Measurements from ENCODE around the gene KIAA0825. TPM values are rescaled to one million over a fixed set of nuclear protein-coding genes. Genes with fewer than 3 reads are reported as not detected.

Gene KIAA0825
- total RNA-seq, 1 experiment from 2014 or later = 1.6 TPM

GRCh38 chr5:94459915-94460314 is 158.5 kb downstream of the KIAA0825 start:
- CTCF ChIA-PET = no interaction called here
- BruUV-seq (replicated peaks) = no TSS peak
- in situ Hi-C loops (cut with HindIII; ENCODE audit: low pct_unique_long_range_greater_than_20kb, low sequenced_read_pairs) = no loop called here
- ATAC-seq = no peak
- POLR2A ChIA-PET = no interaction called here
- H3K4me1 ChIP-seq (ENCODE audit: control insufficient read depth, insufficient read depth, low read length) = no peaks in the 10 kb centered on the region
- TF ChIP-seq REST (IDR thresholded peaks at IDR 0.05; ENCODE audit: insufficient read depth in 1 of 2, low read depth in 2 of 2, low read length in 1 of 2) (no peak), CTCF (IDR thresholded peaks at IDR 0.05) (no peak), POLR2AphosphoS5 (IDR thresholded peaks at IDR 0.05; ENCODE audit: low read depth, low read length) (no peak), TCF7L2 (IDR thresholded peaks at IDR 0.05; ENCODE audit: low read depth, low read length) (no peak), SIN3A (IDR thresholded peaks at IDR 0.05; ENCODE audit: borderline replicate concordance, insufficient read depth, low read depth, low read length) (no peak)
- intact Hi-C loops (cut with micrococcal nuclease; ENCODE audit: unreplicated experiment) = no loop called here
- no peak for DNase-seq (ENCODE audit: low read depth, low spot score)
- no peak overlapping the region for H3K4me3 ChIP-seq (ENCODE audit: low read depth in 2 of 2, low read length in 2 of 2)
- no peaks in the 10 kb centered on the region for H3K36me3 ChIP-seq (ENCODE audit: control insufficient read depth, insufficient read depth, low read length)
- no peaks in the 10 kb centered on the region for H3K9me3 ChIP-seq (ENCODE audit: control insufficient read depth, insufficient read depth, low read depth, low read length)
- H3K27me3 ChIP-seq (ENCODE audit: control insufficient read depth, insufficient read depth, low read length) = no peaks in the 10 kb centered on the region
- no peak overlapping the region for H3K27ac ChIP-seq (ENCODE audit: low read length)

GRCh38 chr5:94457788-94458187 is 160.6 kb downstream of the KIAA0825 start:
- Histone ChIP-seq H3K27me3 (ENCODE audit: control insufficient read depth, insufficient read depth, low read length) (peaks cover 2% of the 10 kb centered on the region; the same call in 1 of the 2 replicates), H3K27ac (ENCODE audit: low read length) (no peak overlapping the region), H3K36me3 (ENCODE audit: control insufficient read depth, insufficient read depth, low read length) (no peaks in the 10 kb centered on the region), H3K4me3 (ENCODE audit: low read depth in 2 of 2, low read length in 2 of 2) (no peak overlapping the region), H3K9me3 (ENCODE audit: control insufficient read depth, insufficient read depth, low read depth, low read length) (no peaks in the 10 kb centered on the region), H3K4me1 (ENCODE audit: control insufficient read depth, insufficient read depth, low read length) (no peaks in the 10 kb centered on the region)
- BruUV-seq (replicated peaks) = no TSS peak
- in situ Hi-C loops (cut with HindIII; ENCODE audit: low pct_unique_long_range_greater_than_20kb, low sequenced_read_pairs) (no loop called here), intact Hi-C loops (cut with micrococcal nuclease; ENCODE audit: unreplicated experiment) (no loop called here)
- ChIA-PET POLR2A (no interaction called here), CTCF (interaction anchor here (0.6 kb wide), 1 partner anchor 67 kb away, joined by 3 read pairs; no protein-coding TSS in a partner anchor)
- DNase-seq (ENCODE audit: low read depth, low spot score) (no peak), ATAC-seq (no peak)
- no peak for TF ChIP-seq TCF7L2 (IDR thresholded peaks at IDR 0.05; ENCODE audit: low read depth, low read length)
- no peak for TF ChIP-seq SIN3A (IDR thresholded peaks at IDR 0.05; ENCODE audit: borderline replicate concordance, insufficient read depth, low read depth, low read length)
- TF ChIP-seq POLR2AphosphoS5 (IDR thresholded peaks at IDR 0.05; ENCODE audit: low read depth, low read length) = no peak
- no peak for TF ChIP-seq CTCF (IDR thresholded peaks at IDR 0.05)
- TF ChIP-seq REST (IDR thresholded peaks at IDR 0.05; ENCODE audit: insufficient read depth in 1 of 2, low read depth in 2 of 2, low read length in 1 of 2) = no peak

Measured in Panc1 (cell line).